ENCODE measurements around the gene HTR1B. TPM values are rescaled to one million over a fixed set of nuclear protein-coding genes. Genes with fewer than 3 reads are reported as not detected.
A peak's percentile ranks its signal among the peaks of the same experiment; 100 is the strongest.

HTR1B gene
- total RNA-seq, 1 donor from 2014 or later = 12.0 TPM

GRCh38 chr6:77425671-77426070 lies 37.6 kb downstream of the HTR1B start:
- no peak for DNase-seq (ENCODE audit: low spot score in 2 of 2)
- no peak for TF ChIP-seq CTCF (IDR thresholded peaks at IDR 0.05)
- intact Hi-C loops (cut with DNase I) = no loop called here
- H3K4me1 ChIP-seq = peaks cover 6 to 14% of the 10 kb centered on the region in 2 donors
- no peaks in the 10 kb centered on the region for H3K27me3 ChIP-seq
- H3K4me3 ChIP-seq = no peak overlapping the region
- no peaks in the 10 kb centered on the region for H3K9me3 ChIP-seq
- no peaks in the 10 kb centered on the region for H3K36me3 ChIP-seq
- H3K27ac ChIP-seq = peak overlapping the region; percentile 48 to 51

GRCh38 chr6:77425216-77425615 lies 38.1 kb downstream of the HTR1B start:
- intact Hi-C loops (cut with DNase I) = no loop called here
- peaks cover 6 to 14% of the 10 kb centered on the region in 2 donors for H3K4me1 ChIP-seq
- no peaks in the 10 kb centered on the region for H3K9me3 ChIP-seq
- peak overlapping the region; percentile 48 to 51 for H3K27ac ChIP-seq
- no peak for DNase-seq (ENCODE audit: low spot score in 2 of 2)
- H3K27me3 ChIP-seq = no peaks in the 10 kb centered on the region
- no peak overlapping the region for H3K4me3 ChIP-seq
- TF ChIP-seq CTCF (IDR thresholded peaks at IDR 0.05) = no peak
- no peaks in the 10 kb centered on the region for H3K36me3 ChIP-seq

GRCh38 chr6:77424761-77425160 lies 38.5 kb downstream of the HTR1B start:
- H3K4me3 ChIP-seq = no peak overlapping the region
- no peaks in the 10 kb centered on the region for H3K36me3 ChIP-seq
- intact Hi-C loops (cut with DNase I) = no loop called here
- DNase-seq (ENCODE audit: low spot score in 2 of 2) = no peak
- no peak for TF ChIP-seq CTCF (IDR thresholded peaks at IDR 0.05)
- H3K27ac ChIP-seq = peak overlapping the region; percentile 48 to 51
- no peaks in the 10 kb centered on the region for H3K27me3 ChIP-seq
- H3K9me3 ChIP-seq = no peaks in the 10 kb centered on the region
- peaks cover 6 to 14% of the 10 kb centered on the region in 2 donors for H3K4me1 ChIP-seq

- DNase-seq (ENCODE audit: low spot score in 2 of 2) = no peak
- Histone ChIP-seq H3K4me3 (no peak overlapping the region), H3K27me3 (no peaks in the 10 kb centered on the region), H3K4me1 (no peaks in the 10 kb centered on the region), H3K9me3 (no peaks in the 10 kb centered on the region), H3K27ac (no peak overlapping the region), H3K36me3 (no peaks in the 10 kb centered on the region)
- no peak for TF ChIP-seq CTCF (IDR thresholded peaks at IDR 0.05)
- intact Hi-C loops (cut with DNase I) = no loop called here
Measured at GRCh38 chr6:77416839-77417238, 46.5 kb downstream of the HTR1B start.

- Histone ChIP-seq H3K36me3 (no peaks in the 10 kb centered on the region), H3K27ac (no peak overlapping the region), H3K4me3 (no peak overlapping the region), H3K4me1 (no peaks in the 10 kb centered on the region), H3K27me3 (no peaks in the 10 kb centered on the region), H3K9me3 (no peaks in the 10 kb centered on the region)
- no peak for DNase-seq (ENCODE audit: low spot score in 2 of 2)
- TF ChIP-seq CTCF (IDR thresholded peaks at IDR 0.05) = no peak
- intact Hi-C loops (cut with DNase I) = no loop called here
Measured at GRCh38 chr6:77415706-77416105, 47.6 kb downstream of the HTR1B start.

Other genes starting within 250 kb of the HTR1B start
- gene MEI4, start 189.5 kb upstream of the HTR1B start, total RNA-seq = not detected

All from ascending aorta (tissue), 2 donors.